Midbrain (tissue), 1 donor: ENCODE measurements around the gene DAO.

Source experiments
- DNase-seq: peaks from one replicate; lab custom pipeline; 2025; lab: John Stamatoyannopoulos, UW

The DAO gene

GRCh38 chr12:108918960-108919642 is 39.2 kb downstream of the DAO start:
- no peak for DNase-seq

GRCh38 chr12:108921946-108922345 is 42.1 kb downstream of the DAO start:
- DNase-seq, result no peak

GRCh38 chr12:108922918-108923317 is 43.0 kb downstream of the DAO start:
- no peak for DNase-seq

GRCh38 chr12:108928695-108929094 is 48.8 kb downstream of the DAO start:
- no peak for DNase-seq

- no peak for DNase-seq
Observed at GRCh38 chr12:108930155-108930554, 50.3 kb downstream of the DAO start.

- DNase-seq, result no peak
Observed at GRCh38 chr12:108930756-108931155, 50.9 kb downstream of the DAO start.

GRCh38 chr12:108933949-108934348 is 54.1 kb downstream of the DAO start:
- DNase-seq, result no peak

- DNase-seq, result no peak
Observed at GRCh38 chr12:108935159-108935763, 55.4 kb downstream of the DAO start.

- DNase-seq, result no peak
Observed at GRCh38 chr12:108938247-108938924, 58.5 kb downstream of the DAO start.

- DNase-seq, result no peak
Observed at GRCh38 chr12:108939594-108939993, 59.7 kb downstream of the DAO start.

- no peak for DNase-seq
Observed at GRCh38 chr12:108940138-108940537, 60.2 kb downstream of the DAO start.

GRCh38 chr12:108947097-108947496 is 67.2 kb downstream of the DAO start:
- DNase-seq, result no peak

- peak; percentile 11 for DNase-seq
Observed at GRCh38 chr12:108948367-108948766, 68.5 kb downstream of the DAO start.

GRCh38 chr12:108949976-108950375 is 70.1 kb downstream of the DAO start:
- no peak for DNase-seq
